B cell (primary cell): ENCODE results near the gene JPT2.

Source experiments
- EZH2 ChIP-seq: IDR thresholded peaks from 2 replicates; pipeline ENCODE4 v1.6.1; 2012; ENCODE audit warnings: borderline replicate concordance, low read depth, mild to moderate bottlenecking, moderate library complexity, low read length; ENCODE audit not compliant: insufficient read depth, poor library complexity, severe bottlenecking
- TF ChIP-seq, protein P1 (sequence below): fragments of 200-600 bp; IDR thresholded peaks from one replicate; pipeline ENCODE4 v1.8.0; 2022; ENCODE audit warnings: antibody characterized with exemption, mild to moderate bottlenecking

DNA sequence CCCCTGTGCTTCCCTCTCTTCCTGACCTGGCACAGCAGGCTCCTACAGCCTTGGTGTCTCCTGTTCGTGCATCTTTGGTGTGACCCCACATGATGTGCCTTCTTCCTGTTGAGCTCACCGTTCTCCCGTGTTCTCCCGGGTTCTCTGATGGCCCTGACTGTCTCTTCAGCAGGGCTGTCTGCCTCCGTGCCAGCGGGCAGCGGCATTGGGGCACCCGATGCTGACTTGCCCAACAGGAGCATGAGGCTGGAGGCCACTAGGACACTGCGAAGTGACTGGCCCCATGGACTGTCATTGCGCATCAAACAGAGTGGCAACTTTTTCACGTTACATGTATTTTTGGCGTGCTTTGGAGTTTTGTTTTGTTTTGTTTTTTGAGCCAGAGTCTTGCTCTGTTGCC, 43.5 kb upstream of the JPT2 start:
- TF ChIP-seq, protein P1, sequence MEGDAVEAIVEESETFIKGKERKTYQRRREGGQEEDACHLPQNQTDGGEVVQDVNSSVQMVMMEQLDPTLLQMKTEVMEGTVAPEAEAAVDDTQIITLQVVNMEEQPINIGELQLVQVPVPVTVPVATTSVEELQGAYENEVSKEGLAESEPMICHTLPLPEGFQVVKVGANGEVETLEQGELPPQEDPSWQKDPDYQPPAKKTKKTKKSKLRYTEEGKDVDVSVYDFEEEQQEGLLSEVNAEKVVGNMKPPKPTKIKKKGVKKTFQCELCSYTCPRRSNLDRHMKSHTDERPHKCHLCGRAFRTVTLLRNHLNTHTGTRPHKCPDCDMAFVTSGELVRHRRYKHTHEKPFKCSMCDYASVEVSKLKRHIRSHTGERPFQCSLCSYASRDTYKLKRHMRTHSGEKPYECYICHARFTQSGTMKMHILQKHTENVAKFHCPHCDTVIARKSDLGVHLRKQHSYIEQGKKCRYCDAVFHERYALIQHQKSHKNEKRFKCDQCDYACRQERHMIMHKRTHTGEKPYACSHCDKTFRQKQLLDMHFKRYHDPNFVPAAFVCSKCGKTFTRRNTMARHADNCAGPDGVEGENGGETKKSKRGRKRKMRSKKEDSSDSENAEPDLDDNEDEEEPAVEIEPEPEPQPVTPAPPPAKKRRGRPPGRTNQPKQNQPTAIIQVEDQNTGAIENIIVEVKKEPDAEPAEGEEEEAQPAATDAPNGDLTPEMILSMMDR: no peak
- no peak for TF ChIP-seq EZH2
